HG02678 (cell line): ENCODE data around the gene CHST1.

Experiments
- ATAC-seq: cut with Tn5 transposase; IDR thresholded peaks from one replicate; pipeline ENCODE4 v1.9.1; 2021; ENCODE audit warnings: mild to moderate bottlenecking, moderate library complexity; ENCODE audit not compliant: unreplicated experiment

CHST1 gene

DNA sequence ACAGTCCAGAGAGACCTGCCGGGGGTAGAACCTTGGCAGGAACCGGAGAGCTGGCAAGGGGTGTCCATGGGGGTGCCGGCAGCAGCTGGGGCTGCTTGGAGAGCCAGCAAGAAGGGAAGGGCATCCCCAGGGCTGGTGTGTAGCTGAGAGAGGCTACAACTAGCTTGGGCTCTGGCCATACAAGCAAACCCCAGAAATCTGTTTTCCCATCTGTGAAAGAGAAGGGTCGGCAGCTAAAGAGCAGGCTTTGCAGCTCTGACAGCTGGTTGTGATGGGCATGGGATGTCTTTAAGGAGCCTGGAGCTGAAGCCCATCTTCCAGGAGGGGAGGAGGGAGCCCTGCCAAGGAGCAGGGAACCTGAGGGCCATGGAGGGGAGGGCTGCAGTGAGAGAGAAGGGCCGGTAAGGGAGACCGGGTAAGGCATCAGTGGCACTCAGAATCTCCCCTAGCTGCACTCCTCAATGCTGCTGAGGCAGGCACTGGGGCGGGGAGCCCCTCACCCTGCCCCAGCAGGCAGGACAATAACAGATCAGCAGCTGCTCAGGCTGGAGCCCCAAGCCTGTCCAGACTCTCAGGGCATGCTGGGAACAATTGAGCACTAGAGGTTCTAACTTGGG, 3.9 kb downstream of the CHST1 start:
- ATAC-seq, result no peak

DNA sequence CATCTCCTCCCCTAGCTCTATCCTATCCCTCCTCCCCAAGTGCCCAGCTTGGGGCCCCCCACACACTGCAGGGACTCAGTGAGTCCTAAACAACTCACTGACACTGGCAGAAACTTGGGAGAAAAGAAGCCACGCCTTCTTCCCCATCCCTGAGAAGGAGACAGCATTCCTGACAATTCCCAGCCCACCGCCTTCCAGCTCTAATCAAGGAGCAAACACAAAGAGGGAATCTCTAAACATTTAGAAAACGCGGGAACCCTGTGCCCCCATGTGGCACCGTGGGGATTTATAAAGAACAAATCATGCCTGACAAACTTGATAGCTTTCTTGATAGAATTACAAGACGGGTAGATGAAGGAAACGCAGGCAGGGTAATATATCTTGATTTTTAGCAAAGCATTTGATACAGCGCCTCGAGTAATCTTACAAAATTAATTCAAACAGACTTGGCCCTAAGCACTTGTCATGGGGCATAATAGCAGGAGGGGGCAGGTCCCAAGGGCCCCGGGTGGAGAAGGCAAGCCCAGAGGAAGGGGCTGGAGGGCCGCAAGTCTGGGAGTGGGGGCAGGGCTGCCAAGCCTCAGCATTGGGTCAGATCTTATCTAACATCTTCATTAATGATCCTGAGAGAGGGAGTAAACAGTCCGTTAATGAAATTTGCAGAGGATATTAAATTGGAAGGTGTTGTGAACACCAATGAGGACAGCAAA, 4.5 kb downstream of the CHST1 start:
- ATAC-seq, result no peak

GRCh38 chr11:45659818-45660160, 5.6 kb downstream of the CHST1 start:
- no peak for ATAC-seq

DNA sequence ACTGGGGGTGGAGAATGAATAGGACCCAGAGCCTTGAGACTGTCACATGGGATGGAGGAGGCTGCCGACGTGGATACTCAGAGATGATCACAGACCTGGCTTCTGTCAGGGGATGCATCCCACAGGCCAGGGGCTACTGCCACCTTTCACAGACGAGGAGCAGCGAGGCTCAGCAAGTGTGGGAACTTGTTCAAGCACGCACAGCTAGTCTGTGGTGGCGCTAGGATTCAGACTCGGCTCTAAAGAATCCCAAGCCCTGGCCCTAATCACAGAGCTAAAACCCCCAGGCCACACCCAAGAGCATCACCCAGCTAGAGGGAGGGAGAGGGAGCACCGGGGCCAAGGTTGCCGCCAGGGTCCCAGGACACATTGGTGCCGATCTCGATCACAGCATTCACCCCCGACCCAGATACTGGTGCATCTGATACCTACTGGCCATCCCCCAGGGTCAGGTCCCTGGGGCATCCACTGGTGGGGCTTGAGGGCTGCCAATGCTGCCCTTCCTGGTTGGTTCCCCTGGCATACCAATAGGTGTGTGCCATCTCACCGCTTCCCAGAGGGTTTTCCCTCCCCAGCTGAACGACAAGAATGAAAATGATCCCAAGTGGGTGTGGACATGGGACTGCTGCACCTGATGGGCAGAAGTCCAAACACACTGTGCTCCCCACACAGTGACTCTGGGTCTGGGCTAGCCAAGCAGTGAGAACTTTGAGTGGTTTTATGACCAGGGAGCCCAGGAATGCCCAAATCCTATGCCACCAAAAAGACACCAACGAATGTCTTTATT, 6.2 kb downstream of the CHST1 start:
- ATAC-seq, result no peak

- no peak for ATAC-seq
Measured at GRCh38 chr11:45658292-45658991, 7.0 kb downstream of the CHST1 start.

GRCh38 chr11:45657496-45658260, 7.7 kb downstream of the CHST1 start:
- no peak for ATAC-seq

DNA sequence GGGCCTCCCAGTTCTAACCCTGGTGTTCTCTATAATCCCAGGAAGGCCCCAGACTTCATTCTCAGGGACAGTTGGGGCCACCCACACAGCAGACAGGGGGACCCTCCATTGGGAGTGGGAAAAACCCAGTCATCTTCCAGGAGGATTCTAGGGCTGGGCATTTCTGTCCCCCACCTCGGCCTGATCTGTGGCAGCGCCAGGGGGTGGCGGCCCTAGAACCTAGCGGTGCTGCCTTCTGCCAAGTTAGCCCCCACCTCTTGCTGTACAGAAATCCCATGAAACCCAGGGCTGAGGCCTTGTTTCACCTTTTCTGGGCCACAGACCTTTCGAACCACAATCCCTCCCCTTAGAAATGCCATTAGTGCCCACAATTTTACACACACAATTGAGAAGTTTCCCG, 9.6 kb downstream of the CHST1 start:
- ATAC-seq, result no peak

DNA sequence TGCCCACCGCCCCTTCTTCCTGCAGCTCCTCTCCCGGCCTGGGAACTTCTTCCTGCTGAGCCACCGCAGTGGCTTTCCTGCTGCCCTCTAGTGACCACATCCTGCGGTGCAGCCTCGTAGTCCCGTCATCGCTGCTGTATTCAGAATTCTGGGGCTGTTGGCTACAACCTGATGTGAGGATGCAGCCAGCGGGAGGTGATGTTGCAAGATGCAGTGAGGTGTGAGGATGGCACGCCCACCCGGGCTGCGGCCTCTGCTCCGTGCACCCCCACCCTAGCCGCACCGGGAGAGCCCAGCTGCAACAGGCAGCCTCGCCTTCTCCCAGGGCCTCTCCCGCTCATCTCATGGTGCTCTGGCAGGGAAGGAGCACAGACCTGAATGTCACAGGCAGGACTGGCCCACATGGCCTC, 10.1 kb downstream of the CHST1 start:
- ATAC-seq, result peak; percentile 61

DNA sequence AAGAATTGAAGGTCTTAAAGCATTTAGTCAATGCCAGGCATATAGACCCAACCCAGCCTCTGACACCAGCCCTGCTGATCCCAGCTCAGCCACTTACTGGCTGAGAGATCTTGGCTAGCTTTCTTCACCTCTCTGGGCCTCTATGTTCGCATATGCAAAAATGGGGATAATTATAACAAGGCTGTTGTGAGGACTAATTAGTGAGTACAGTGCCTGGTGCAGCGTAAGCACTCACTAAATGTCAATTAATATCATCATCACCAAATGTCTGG, 10.5 kb downstream of the CHST1 start:
- peak; percentile 9 for ATAC-seq

DNA sequence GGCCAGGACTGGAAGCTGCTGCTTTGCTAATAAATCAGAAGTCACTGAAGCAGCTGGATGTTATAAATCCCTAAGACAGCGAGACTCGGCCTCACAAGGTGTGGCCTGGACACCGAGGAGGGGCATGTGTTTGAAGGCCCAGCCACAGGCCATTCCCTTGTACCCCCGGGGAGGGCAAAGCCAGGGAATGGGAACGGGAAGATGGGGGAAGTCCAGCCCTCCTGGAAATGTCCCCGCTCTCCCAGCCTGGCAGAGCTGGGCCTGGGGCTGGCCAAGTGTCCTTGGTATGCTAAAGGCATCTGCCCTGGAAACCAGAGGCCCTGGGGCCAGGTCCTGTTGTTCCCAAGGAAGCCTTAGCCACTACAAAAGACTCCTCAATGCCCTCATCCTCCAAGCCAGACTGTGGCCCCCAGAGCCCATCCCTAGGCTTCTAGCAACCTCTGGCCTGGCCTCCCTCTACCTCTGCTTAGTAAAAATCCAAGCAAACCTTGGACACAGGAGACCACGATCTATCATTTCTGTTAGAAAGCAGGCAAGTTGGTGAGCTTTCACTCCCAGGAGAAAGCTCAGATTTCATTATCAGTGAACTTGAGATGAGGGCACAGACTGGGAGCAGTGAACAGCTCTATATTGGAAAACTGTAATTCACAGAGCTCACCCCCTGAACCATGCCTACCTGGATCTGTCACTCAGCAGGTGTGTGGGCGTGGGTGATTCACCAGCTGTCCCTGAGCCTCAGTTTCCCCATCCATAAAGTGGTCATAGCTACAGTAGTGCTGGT, 11.0 kb downstream of the CHST1 start:
- no peak for ATAC-seq

DNA sequence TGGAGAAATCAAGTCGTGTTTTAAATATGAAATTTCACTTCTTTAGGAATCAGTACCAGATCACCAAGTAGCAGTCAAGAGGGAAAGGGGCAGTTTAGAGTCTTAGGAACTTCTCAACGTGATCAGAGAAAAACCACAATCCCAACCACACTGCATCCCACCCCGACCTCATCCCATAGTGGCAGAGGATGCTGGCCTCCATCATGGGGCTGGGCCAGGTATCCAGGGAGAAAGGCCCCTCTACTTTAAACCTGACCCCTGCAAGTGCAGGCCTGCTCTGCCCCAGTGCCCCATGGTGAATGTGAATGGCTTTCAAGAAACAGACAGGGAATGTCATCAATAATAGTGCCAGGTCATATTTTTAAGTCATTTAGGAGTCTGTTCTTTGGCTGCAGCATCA, 12.1 kb downstream of the CHST1 start:
- ATAC-seq, result no peak

DNA sequence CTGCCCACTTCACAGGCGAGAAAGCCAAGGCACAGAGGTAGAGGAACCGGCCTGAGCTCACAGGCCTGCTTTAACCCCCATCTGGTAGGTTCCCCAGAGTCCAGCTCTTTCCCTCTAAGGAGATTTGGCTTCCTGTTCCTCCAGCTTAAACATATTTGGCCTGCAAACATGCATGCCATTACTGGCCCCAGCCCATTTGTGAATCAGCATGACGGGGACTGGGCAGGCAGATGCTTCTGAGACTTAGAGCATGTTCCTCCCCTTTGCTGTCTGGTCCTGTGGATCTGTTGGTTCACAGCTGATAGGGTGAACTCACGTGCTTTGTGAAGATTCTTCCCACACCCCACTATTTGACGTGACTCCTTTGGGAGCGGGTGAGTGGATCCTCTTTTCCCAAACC, 12.6 kb downstream of the CHST1 start:
- no peak for ATAC-seq

DNA sequence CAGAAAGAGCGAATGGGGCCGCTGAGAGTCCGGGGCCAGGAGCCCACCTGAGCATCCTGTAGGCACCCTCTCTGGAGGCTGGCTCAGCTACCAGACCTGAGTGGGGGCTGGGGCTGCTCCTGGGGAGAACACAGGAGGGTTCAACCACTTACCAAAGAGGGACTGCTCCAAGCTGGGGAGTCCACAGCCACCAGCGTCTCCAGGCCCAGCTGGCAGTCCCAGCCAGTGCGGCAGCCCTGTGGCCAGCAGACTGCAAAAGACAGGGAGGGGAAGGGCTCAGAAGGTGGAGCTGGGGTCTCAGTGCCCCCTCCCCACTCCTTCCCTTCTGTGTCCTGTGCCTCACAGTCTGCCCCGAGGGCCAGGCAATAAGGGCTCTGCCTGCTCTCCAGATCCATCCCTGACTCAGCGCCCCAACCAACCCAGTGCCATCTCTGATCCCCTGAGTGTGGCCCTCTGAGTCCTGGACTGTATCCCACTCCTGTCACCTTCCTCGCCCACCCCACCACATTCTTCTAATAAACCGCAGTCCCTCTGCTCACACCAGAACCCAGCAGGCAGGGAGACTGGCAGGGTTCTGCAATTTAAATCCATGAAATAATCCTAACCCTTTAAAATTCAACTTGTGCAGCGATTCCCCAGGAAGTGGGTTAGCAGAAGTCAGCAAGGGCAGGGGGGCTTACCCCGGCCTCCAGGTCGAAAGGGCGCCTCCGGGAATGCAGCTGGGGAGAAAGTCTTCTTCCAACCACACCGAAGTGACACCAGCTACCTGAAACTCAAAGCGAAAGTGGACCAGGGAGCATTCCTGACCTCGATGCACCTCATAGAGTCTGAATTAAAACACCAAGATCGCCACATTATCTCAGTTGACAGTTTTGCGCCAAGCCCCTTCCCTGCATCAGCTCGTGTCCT, 13.3 kb downstream of the CHST1 start:
- no peak for ATAC-seq

GRCh38 chr11:45651156-45651555, 14.3 kb downstream of the CHST1 start:
- ATAC-seq, result no peak

GRCh38 chr11:45650166-45651095, 15.0 kb downstream of the CHST1 start:
- ATAC-seq, result no peak

GRCh38 chr11:45649544-45650165, 15.8 kb downstream of the CHST1 start:
- ATAC-seq, result no peak

DNA sequence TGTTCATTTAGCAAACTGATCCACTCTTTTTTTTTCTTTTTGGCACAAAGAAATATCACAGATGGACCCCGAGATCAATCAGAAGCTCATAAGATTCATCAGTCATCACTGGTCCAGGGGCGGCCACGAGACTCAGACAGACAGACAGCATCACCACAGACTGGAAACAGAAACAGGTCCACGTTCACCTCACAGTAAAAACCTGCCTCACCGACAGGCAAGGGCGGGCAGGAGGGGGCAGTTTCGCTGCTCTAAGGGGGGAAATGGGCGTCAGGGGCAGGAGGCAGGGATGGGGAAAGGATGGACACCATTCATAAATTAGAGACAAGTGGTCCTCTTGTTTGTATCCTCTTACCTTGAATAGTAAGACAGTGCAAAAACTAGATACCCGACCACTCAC, 16.5 kb downstream of the CHST1 start:
- no peak for ATAC-seq

GRCh38 chr11:45647786-45648185, 17.6 kb downstream of the CHST1 start:
- ATAC-seq, result no peak
